Esophagus muscularis mucosa (tissue), 4 donors: ENCODE data around the gene USP27X. TPM values are rescaled to one million over a fixed set of nuclear protein-coding genes. Genes with fewer than 3 reads are reported as not detected.

Source experiments
- DNase-seq: peaks from one replicate; pipeline ENCODE4 v3.0.0-alpha.2; 2017; ENCODE audit errors: extremely low spot score
- H3K27ac ChIP-seq, 4 donors: fragments of 200-600 bp; sonication (generic); replicated peaks in 1 of 4; 1 replicate in 3 of 4; 2 replicates in 1 of 4; pipeline ENCODE4 v1.5.1; 2016 to 2019; ENCODE audit warnings: mild to moderate bottlenecking in 1 of 4
- H3K27me3 ChIP-seq, 4 donors: fragments of 200-600 bp; sonication (generic); one replicate each; pipeline versions ENCODE4 v1.5.1 to v1.6.0; 2016 to 2019
- H3K36me3 ChIP-seq, 4 donors: fragments of 200-600 bp; sonication (generic); one replicate each; pipeline ENCODE4 v1.5.1; 2016 to 2019
- H3K4me1 ChIP-seq, 4 donors: fragments of 200-600 bp; sonication (generic); one replicate each; pipeline ENCODE4 v1.5.1; 2016 to 2019
- H3K4me3 ChIP-seq, 4 donors: fragments of 200-600 bp; sonication (generic); 1 replicate in 2 of 4; 2 replicates in 2 of 4; pipeline ENCODE4 v1.5.1; 2016 to 2019; ENCODE audit warnings: mild to moderate bottlenecking in 4 of 4, moderate library complexity in 1 of 4
- H3K9me3 ChIP-seq, 4 donors: fragments of 200-600 bp; sonication (generic); 1 replicate in 3 of 4; 2 replicates in 1 of 4; pipeline ENCODE4 v1.5.1; 2016 to 2019
- EP300 ChIP-seq: sonication (generic); formaldehyde crosslinking; IDR thresholded peaks from one replicate; pipeline ENCODE4 v1.6.1; 2017; ENCODE audit warnings: antibody characterized with exemption
- POLR2A ChIP-seq: fragments of 450-650 bp; IDR thresholded peaks from one replicate; pipeline ENCODE4 v1.6.1; 2017; ENCODE audit warnings: antibody characterized with exemption, moderate library complexity, mild to moderate bottlenecking, low read depth
- POLR2AphosphoS5 ChIP-seq, 2 donors: sonication (generic); formaldehyde crosslinking; IDR thresholded peaks; one replicate each; pipeline ENCODE4 v1.6.1; 2017; ENCODE audit warnings: antibody characterized with exemption in 2 of 2
- WGBS: methylation state at CpG from one replicate; pipeline ENCODE4 v1.1.5; 2018; 5-methylcytosine and 5-hydroxymethylcytosine counted together
- intact Hi-C: fragments of 100-400 bp; cut with DNase I; formaldehyde crosslinking; loops from one replicate; pipeline ENCODE4 v1.15.1; 2023
- total RNA-seq, 4 donors: library from RNA; depleted of rRNA; stranded (reverse); fragments of >200 nt; gene quantifications; one replicate each; pipeline versions ENCODE4 v1.1.0 to v1.2.1, GENCODE V29; 2016
- TF ChIP-seq, protein P1 (sequence below), 3 experiments: fragments of 200-600 bp in 2 of 3; fragments of 450-650 bp in 1 of 3; sonication (generic) in 2 of 3; IDR thresholded peaks; one replicate each; pipeline ENCODE4 v1.5.1; 2017 to 2019; ENCODE audit warnings: antibody characterized with exemption in 3 of 3, mild to moderate bottlenecking in 2 of 3, moderate library complexity in 1 of 3

The USP27X gene
- total RNA-seq, 4 donors from 2014 or later: 2.9 to 5.2 (median 4.5) TPM

GRCh38 chrX:49878128-49878833 lies 1.0 kb upstream of the USP27X start:
- Histone ChIP-seq H3K4me3 (peak overlapping the region; percentile 64 to 78 (median 64)), H3K4me1 (peaks cover 11 to 38% (median 35%) of the 10 kb centered on the region in 4 donors), H3K9me3 (no peaks in the 10 kb centered on the region), H3K27ac (peak overlapping the region; percentile 84 to 87 (median 86)), H3K27me3 (peaks cover 0 to 4% (median 0%) of the 10 kb centered on the region in 4 donors), H3K36me3 (no peaks in the 10 kb centered on the region)
- WGBS: 49% methylated on average over 20 of the region's 28 CpGs
- intact Hi-C loops: no loop called here
- DNase-seq: no peak
- no peak for TF ChIP-seq POLR2A
- TF ChIP-seq, protein P1, sequence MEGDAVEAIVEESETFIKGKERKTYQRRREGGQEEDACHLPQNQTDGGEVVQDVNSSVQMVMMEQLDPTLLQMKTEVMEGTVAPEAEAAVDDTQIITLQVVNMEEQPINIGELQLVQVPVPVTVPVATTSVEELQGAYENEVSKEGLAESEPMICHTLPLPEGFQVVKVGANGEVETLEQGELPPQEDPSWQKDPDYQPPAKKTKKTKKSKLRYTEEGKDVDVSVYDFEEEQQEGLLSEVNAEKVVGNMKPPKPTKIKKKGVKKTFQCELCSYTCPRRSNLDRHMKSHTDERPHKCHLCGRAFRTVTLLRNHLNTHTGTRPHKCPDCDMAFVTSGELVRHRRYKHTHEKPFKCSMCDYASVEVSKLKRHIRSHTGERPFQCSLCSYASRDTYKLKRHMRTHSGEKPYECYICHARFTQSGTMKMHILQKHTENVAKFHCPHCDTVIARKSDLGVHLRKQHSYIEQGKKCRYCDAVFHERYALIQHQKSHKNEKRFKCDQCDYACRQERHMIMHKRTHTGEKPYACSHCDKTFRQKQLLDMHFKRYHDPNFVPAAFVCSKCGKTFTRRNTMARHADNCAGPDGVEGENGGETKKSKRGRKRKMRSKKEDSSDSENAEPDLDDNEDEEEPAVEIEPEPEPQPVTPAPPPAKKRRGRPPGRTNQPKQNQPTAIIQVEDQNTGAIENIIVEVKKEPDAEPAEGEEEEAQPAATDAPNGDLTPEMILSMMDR (IDR thresholded peaks at IDR 0.05): no peak
- no peak for TF ChIP-seq EP300
- TF ChIP-seq POLR2AphosphoS5 (IDR thresholded peaks at IDR 0.05): no peak

- Histone ChIP-seq H3K27ac (peak overlapping the region; percentile 84 to 87 (median 86)), H3K4me3 (peak overlapping the region; percentile 64 to 78 (median 64)), H3K4me1 (peaks cover 11 to 38% (median 35%) of the 10 kb centered on the region in 4 donors), H3K27me3 (peaks cover 0 to 4% (median 0%) of the 10 kb centered on the region in 4 donors), H3K9me3 (no peaks in the 10 kb centered on the region), H3K36me3 (no peaks in the 10 kb centered on the region)
- TF ChIP-seq EP300 (no peak), POLR2A (no peak), POLR2AphosphoS5 (IDR thresholded peaks at IDR 0.05) (no peak)
- TF ChIP-seq, protein P1 (IDR thresholded peaks at IDR 0.05): no peak
- 46% methylated on average over 20 of the region's 55 CpGs for WGBS
- intact Hi-C loops: no loop called here
- no peak for DNase-seq
These were observed 483 bp downstream of the USP27X start for GRCh38 chrX:49879656-49880277.

DNA sequence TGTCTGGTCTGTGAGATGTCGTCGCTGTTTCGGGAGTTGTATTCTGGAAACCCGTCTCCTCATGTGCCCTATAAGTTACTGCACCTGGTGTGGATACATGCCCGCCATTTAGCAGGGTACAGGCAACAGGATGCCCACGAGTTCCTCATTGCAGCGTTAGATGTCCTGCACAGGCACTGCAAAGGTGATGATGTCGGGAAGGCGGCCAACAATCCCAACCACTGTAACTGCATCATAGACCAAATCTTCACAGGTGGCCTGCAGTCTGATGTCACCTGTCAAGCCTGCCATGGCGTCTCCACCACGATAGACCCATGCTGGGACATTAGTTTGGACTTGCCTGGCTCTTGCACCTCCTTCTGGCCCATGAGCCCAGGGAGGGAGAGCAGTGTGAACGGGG lies 1.4 kb downstream of the USP27X start:
- intact Hi-C loops: no loop called here
- Histone ChIP-seq H3K27ac (no peak overlapping the region), H3K4me1 (peaks cover 11 to 38% (median 35%) of the 10 kb centered on the region in 4 donors), H3K4me3 (no peak overlapping the region), H3K27me3 (peaks cover 0 to 4% (median 0%) of the 10 kb centered on the region in 4 donors), H3K36me3 (no peaks in the 10 kb centered on the region), H3K9me3 (no peaks in the 10 kb centered on the region)
- TF ChIP-seq POLR2AphosphoS5 (IDR thresholded peaks at IDR 0.05) (no peak), POLR2A (no peak), EP300 (no peak)
- TF ChIP-seq, protein P1 (IDR thresholded peaks at IDR 0.05): no peak
- DNase-seq: no peak
- WGBS: 91% methylated on average over 8 of the region's 12 CpGs

- H3K4me1 ChIP-seq: peaks cover 0 to 20% (median 15%) of the 10 kb centered on the region in 4 donors
- DNase-seq: no peak
- no peaks in the 10 kb centered on the region for H3K36me3 ChIP-seq
- TF ChIP-seq, protein P1 (IDR thresholded peaks at IDR 0.05): peak; percentile 39 to 67 (median 54)
- TF ChIP-seq EP300 (no peak), POLR2AphosphoS5 (IDR thresholded peaks at IDR 0.05) (no peak)
- no peaks in the 10 kb centered on the region for H3K9me3 ChIP-seq
- WGBS: 35% methylated on average over 7 of the region's 7 CpGs
- H3K27ac ChIP-seq: no peak overlapping the region
- no peaks in the 10 kb centered on the region for H3K27me3 ChIP-seq
- intact Hi-C loops: no loop called here
- H3K4me3 ChIP-seq: no peak overlapping the region
These were observed 5.1 kb downstream of the USP27X start for GRCh38 chrX:49884290-49884862.
